Hematopoietic multipotent progenitor cell treated with erythropoietin and hydrocortisone succinate and interleukin-3 and kit ligand, for 17 days (in vitro differentiated cells): ENCODE data around the gene TRIM24.
A peak's percentile ranks its signal among the peaks of the same experiment; 100 is the strongest.
"Not testable (repeated sequence)": the region's sequence is repeated elsewhere in the genome, so short reads cannot be mapped to it uniquely, and the experiment has no call there.

Source experiments
- DNase-seq: peaks from one replicate; pipeline ENCODE4 v3.0.0-alpha.2; 2015; ENCODE audit warnings: low spot score

Gene TRIM24

GRCh38 chr7:138460649-138461607 is 869 bp downstream of the TRIM24 start:
- DNase-seq, result no peak

- DNase-seq, result not testable (repeated sequence)
Measured at GRCh38 chr7:138463291-138463618, 3.2 kb downstream of the TRIM24 start.

DNA sequence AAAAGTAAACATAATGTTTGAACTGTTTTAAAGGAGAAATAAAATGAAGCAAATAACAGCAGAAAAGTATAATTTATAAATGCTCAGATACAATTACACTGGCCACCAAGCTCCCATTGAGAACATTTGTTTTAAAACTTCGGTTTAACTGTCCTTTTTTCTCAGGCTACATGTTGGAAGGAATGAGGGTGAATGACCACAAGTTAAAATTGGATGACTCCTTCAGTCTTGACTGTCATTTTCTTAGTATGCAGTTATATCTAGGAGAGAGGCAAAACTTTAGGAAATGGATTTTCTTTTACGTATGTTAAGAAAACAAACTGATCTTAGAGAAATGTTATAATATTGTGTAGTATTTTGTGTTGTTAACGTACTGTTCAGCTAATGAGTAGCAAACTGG is 5.0 kb downstream of the TRIM24 start:
- DNase-seq, result no peak

DNA sequence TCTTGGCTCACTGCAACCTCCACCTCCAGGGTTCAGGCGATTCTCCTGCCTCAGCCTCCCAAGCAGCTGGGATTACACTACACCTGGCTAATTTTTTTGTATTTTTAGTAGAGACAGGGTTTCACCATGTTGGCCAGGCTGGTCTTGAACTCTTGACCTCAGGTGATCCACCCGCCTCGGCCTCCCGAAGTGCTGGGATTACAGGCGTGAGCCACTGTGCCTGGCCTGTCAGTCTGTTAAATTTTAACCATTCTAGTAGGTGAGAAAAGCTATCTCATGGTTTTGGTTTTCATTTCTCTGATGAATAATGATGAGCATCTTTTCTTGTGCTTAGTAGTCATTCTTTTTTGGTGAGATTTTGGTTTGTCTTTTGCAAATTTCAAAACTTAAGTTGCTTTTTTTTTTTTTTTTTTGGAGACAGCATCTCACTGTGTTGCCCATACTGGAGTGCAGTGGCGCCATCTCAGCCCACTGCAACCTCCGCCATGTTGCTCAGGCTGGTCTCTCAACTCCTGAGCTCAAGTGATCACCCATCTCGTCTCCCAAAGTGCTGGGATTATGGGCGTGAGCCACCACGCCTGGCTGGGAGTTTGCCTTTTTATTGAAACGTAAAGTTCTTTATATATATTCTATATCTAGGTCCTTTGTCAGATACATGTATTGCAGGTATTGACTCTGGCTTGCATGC is 6.2 kb downstream of the TRIM24 start:
- DNase-seq, result not testable (repeated sequence)

DNA sequence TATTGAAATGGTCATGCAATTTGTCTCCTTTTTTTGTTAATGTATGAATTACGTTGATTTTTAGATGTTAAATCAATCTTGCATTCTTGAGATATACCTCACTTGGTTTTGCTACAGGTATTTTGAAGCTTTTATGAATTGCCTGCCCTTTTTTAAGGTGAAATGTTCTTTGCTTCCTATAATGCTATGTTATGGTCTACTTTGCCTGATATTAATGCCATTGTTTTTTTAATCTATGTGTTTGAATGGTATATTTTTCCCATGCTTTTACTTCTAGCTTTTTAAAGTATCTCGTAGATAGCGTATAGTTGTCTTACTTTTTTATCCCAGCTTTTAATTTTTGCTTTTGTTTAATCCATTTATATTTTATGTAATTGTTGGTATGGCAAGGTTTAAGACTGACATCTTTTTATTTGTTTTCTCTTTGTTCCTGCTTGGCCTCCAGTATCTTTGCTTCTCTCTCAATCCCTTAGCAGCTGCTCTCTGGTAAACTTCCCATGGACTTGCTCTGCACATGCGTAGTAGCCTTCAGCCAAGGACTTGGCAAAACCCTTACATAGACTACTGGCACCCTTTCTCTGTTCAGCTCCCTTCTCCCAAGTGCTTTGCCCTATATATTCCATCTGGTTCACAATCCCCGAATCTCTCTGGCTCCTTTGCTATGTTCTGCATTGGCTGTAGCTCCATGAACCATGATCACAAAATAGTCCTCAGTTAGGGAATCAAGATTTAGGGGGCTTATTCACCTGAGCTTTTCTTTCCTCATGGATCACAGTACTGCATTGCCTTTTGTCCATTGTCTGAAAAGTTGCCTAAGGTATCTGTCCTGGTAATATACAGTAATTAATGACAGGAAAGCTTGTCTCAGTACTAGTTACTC is 8.4 kb downstream of the TRIM24 start:
- no peak for DNase-seq

GRCh38 chr7:138470391-138471157 is 10.5 kb downstream of the TRIM24 start:
- no peak for DNase-seq

DNA sequence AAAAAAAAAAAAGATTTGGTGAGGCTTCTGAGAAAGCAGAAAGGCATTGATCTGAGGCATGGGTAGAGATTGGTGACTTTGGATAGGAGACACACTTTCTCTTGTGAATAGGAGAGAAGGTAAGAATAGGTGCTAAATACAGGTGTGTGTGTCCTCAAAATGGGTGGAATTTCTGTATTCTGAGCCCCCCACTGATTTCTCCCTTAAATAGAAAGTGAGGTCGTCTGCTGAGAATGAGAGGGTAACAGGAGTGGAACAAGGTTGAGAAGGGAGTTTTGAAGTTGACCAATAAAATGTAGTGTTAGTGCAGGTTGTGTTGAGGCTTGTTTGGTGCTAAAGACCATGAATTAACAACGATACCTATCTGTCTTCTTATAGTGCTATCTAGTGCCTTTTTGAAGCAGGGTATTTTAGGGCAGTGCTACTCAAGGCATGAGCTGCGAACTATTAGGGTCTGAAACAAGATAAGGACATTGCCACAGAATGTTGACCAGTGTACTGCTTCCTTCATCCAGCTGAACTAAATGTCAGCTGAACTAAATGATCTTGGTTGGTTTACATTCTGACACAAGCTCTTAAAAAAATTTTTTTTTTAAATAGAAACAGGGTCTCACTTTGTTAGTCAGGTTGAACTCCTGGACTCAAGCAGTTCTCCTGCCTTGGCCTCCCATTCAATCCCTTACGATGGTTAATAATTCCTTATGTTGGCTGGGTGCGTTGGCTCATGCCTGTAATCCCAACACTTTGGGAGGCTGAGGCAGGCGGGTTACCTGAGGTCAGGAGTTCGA is 12.4 kb downstream of the TRIM24 start:
- DNase-seq, result no peak

DNA sequence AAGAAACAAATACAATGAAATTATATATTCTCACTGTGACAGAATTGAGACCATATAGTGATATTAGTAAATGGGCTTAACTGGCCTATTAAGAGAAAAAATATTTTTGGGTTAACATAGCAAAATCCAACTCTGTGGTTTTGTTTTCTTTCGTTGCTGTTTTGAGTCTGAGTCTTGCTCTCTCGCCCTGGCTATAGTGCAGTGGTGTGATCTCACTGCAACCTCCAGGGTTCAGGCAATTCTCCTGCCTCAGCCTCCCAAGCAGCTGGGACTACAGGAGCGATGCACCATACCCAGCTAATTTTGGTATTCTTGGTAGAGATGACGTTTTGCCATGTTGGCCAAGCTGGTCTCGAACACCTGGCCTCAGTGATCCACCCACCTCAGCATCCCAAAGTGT is 15.3 kb downstream of the TRIM24 start:
- DNase-seq, result no peak

DNA sequence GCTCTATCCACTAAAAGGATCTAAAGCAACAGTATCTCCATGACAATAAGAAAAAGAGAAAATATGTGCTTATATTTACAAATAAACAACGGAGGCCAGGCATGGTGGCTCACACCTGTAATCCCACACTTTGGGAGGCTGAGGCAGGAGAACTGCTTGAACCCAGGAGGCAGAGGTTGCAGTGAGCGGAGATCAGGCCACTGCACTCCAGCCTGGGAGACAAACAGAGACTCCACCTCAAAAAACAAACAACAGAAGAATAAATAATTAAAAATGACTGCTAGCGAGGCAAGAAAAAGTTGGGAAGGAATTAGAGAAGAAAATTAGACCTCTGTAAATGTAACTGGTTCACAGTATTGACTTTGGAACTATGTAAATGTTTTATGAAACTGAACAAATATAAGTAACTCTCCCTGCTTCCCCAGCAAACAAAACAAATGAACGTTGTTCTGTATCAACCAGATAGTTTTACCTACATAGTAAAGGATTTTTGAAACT is 17.1 kb downstream of the TRIM24 start:
- no peak for DNase-seq

DNA sequence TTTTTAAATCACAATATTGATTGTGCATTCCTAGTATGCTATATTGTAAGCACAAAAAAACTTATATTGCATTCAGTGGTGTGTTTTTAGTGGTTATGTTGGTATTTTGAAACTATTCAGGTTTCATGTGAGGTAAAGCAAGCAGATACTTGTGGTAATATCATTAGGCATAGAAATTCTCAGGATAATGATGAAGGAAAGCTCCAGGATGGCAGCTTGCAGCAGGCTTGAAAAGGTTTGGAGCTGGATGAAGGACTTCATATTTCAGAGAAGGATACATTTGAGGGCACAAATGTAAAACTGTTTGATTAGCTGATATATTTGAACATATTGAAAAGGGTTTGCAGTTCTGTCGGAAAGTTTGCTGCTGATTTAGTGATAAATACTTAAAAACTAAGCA is 17.5 kb downstream of the TRIM24 start:
- DNase-seq, result no peak

- peak; percentile 23 for DNase-seq
Measured at GRCh38 chr7:138478499-138478908, 18.4 kb downstream of the TRIM24 start.

GRCh38 chr7:138480527-138480926 is 20.5 kb downstream of the TRIM24 start:
- DNase-seq, result no peak

DNA sequence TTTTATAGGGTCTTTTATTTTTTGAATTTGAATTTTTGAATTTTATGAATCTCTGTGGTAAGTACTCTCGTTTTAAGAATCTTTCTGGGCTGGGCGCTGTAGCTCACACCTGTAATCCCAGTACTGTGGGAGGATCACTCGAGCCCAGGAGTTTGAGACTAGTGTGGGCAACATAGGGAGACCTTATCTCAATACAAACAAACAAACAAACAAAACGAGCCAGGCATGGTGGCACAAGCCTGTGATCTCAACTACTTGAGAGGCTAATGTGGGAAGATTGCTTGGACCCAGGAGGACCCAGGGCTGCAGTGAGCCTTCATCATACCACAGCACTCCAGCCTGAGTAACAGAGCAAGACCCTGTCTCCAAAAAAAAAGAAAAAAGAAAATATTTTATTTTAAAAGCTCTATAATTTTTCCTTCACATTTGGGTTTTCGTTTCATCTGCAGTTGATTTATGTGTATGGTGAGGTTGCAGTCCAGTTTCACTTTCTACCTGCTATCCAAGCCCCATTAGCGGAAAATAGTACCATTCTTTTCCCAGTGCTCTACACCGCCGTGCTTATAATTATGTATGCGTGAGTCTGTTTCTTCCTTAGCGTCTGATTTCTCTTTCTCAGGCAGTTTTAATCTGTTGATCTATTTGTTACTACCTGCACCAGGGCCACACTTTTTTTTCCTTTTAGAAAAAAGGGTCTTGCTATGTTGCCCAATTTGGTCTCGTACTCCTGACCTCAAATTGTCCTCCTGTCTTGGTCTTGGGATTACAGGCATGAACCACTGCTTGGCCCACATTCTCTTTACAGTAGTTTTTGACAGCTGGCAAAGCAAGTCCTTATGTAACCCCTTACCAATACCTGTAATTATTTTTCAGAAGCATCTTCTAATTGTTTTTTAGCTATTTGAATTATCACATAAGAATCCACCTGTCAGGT is 21.7 kb downstream of the TRIM24 start:
- no peak for DNase-seq

GRCh38 chr7:138483531-138483930 is 23.5 kb downstream of the TRIM24 start:
- no peak for DNase-seq

DNA sequence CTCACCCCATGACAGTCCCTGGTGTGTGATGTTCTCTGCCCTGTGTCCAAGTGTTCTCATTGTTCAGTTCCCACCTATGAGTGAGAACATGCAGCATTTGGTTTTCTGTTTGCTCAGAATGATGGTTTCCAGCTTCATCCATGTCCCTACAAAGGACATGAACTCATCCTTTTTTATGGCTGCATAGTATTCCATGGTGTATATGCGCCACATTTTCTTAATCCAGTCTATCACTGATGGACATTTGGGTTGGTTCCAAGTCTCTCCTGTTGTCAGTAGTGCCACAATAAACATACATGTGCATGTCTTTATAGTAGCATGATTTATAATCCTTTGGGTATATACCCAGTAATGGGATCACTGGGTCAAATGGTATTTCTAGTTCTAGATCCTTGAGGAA is 25.4 kb downstream of the TRIM24 start:
- DNase-seq, result not testable (repeated sequence)

GRCh38 chr7:138489139-138489538 is 29.1 kb downstream of the TRIM24 start:
- not testable (repeated sequence) for DNase-seq

DNA sequence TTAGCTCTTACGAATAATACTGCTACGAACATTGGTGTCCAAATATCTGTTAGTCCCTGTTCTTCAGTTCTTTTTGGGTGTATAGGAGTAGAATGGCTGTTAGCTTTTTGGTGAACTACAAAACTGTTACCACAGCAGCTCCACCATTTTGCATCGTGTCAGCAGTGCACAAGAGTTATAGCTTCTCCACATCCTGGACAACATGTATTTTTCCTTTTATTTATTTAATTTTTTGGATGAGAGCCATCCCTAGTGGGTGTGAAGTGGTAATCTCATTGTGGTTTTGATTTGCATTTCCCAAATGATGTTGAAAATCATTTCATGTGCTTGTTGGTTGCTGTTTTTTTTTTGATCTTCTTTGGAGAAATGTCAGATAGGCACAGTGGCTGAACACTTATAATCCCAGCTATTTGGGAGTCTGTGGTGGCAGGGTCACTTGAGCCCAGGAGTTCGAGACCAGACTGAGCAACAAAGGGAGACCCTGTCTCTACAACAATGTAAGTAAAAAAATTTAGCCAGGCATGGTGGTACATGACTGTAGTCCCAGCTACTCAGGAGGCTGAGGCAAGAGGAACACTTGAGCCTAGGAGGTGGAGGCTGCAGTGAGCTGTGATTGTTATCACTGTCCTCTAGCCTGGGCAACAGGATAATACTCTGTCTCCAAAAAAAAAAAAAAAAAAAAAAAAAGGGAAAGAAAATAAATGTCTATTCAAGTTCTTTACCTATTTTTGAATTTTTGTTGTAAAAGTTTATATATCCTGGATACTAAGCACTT is 31.7 kb downstream of the TRIM24 start:
- no peak for DNase-seq

DNA sequence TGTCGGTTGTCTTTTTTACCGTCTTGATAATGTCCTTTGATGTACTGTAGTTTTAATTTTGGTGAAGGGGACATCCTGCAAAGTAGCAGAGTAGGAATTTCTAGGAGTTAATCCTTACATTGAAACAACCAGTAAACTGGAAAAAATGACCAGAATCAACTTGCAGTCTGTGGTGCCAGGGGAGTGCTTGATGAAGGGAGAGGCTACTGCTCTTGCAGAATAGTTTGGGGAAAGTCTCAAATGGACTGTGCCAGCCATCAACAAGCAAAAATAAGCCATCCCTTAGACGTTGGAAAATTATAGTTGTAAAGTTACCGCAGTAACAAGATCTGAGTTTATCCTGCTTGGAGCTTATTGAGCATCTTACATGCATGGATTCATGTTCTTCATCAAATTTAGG is 32.4 kb downstream of the TRIM24 start:
- no peak for DNase-seq

- DNase-seq, result no peak
Measured at GRCh38 chr7:138493535-138493934, 33.5 kb downstream of the TRIM24 start.
